ENCODE measurements around the gene GAB3. TPM values are rescaled to one million over a fixed set of nuclear protein-coding genes. Genes with fewer than 3 reads are reported as not detected.

The GAB3 gene
- total RNA-seq, 6 experiments from 2014 or later = 0.64 to 1.7 (median 1.1) TPM

GRCh38 chrX:154718616-154719015 lies 32.3 kb downstream of the GAB3 start:
- TF ChIP-seq POLR2A (IDR thresholded peaks at IDR 0.05) (no peak), CTCF (IDR thresholded peaks at IDR 0.05) (no peak)
- H3K27me3 ChIP-seq = peaks cover 0 to 8% of the 10 kb centered on the region in 2 donors
- peak in 1 of 4 donors; percentile 30 for ATAC-seq
- peak overlapping the region in 1 of 3 donors; percentile 8 for H3K27ac ChIP-seq
- H3K4me1 ChIP-seq = no peaks in the 10 kb centered on the region
- no peak for DNase-seq
- intact Hi-C loops (cut with DNase I) = no loop called here
- H3K9me3 ChIP-seq = no peaks in the 10 kb centered on the region
- no peak overlapping the region for H3K4me3 ChIP-seq
- no peaks in the 10 kb centered on the region for H3K36me3 ChIP-seq
- WGBS (ENCODE audit: insufficient coverage, low coverage, low lambda C conversion rate, missing lambda C conversion rate) = 62% methylated on average over 1 of the region's 1 CpG

- Histone ChIP-seq H3K27ac (peak overlapping the region in 1 of 3 donors; percentile 8), H3K4me1 (no peaks in the 10 kb centered on the region), H3K36me3 (no peaks in the 10 kb centered on the region), H3K27me3 (peaks cover 0 to 8% of the 10 kb centered on the region in 2 donors), H3K4me3 (no peak overlapping the region), H3K9me3 (no peaks in the 10 kb centered on the region)
- ATAC-seq = peak in 3 of 4 donors; percentile 26 to 36 (median 35)
- intact Hi-C loops (cut with DNase I) = no loop called here
- 58% methylated on average over 4 of the region's 7 CpGs for WGBS (ENCODE audit: insufficient coverage, low coverage, low lambda C conversion rate, missing lambda C conversion rate)
- TF ChIP-seq CTCF (IDR thresholded peaks at IDR 0.05) (no peak), POLR2A (IDR thresholded peaks at IDR 0.05) (no peak)
- no peak for DNase-seq
These were observed 33.1 kb downstream of the GAB3 start for GRCh38 chrX:154717824-154718223.

GRCh38 chrX:154715825-154716224 lies 35.1 kb downstream of the GAB3 start:
- intact Hi-C loops (cut with DNase I) = no loop called here
- no peaks in the 10 kb centered on the region for H3K9me3 ChIP-seq
- WGBS (ENCODE audit: insufficient coverage, low coverage, low lambda C conversion rate, missing lambda C conversion rate) = 37% methylated on average over 2 of the region's 5 CpGs
- no peak overlapping the region for H3K4me3 ChIP-seq
- peaks cover 0 to 8% of the 10 kb centered on the region in 2 donors for H3K27me3 ChIP-seq
- ATAC-seq (no peak), DNase-seq (no peak)
- no peaks in the 10 kb centered on the region for H3K4me1 ChIP-seq
- no peak for TF ChIP-seq POLR2A (IDR thresholded peaks at IDR 0.05)
- TF ChIP-seq CTCF (IDR thresholded peaks at IDR 0.05) = no peak
- no peak overlapping the region for H3K27ac ChIP-seq
- no peaks in the 10 kb centered on the region for H3K36me3 ChIP-seq

- Histone ChIP-seq H3K27me3 (peaks cover 0 to 8% of the 10 kb centered on the region in 2 donors), H3K9me3 (no peaks in the 10 kb centered on the region), H3K4me1 (no peaks in the 10 kb centered on the region), H3K4me3 (no peak overlapping the region), H3K27ac (no peak overlapping the region), H3K36me3 (no peaks in the 10 kb centered on the region)
- no peak for TF ChIP-seq POLR2A (IDR thresholded peaks at IDR 0.05)
- TF ChIP-seq CTCF (IDR thresholded peaks at IDR 0.05) = peak; percentile 84 to 86 (median 85)
- intact Hi-C loops (cut with DNase I) = no loop called here
- DNase-seq (no peak), ATAC-seq (peak; percentile 76 to 84 (median 79))
- WGBS (ENCODE audit: insufficient coverage, low coverage, low lambda C conversion rate, missing lambda C conversion rate) = 2% methylated on average over 2 of the region's 2 CpGs
These were observed 36.0 kb downstream of the GAB3 start for GRCh38 chrX:154714925-154715324.

Data from right lobe of liver (tissue), 6 donors.